NCI-H345 treated with DMSO at 0.1 percent for 48 hours (cell line): Measurements from ENCODE around the gene DNAJC5.
"Not testable (repeated sequence)": the region's sequence is repeated elsewhere in the genome, so short reads cannot be mapped to it uniquely, and the experiment has no call there.

ENCODE experiments used
- DNase-seq: peaks from one replicate; lab custom pipeline; 2025; ENCODE audit not compliant: unreplicated experiment; lab: John Stamatoyannopoulos, UW

DNAJC5 gene

DNA sequence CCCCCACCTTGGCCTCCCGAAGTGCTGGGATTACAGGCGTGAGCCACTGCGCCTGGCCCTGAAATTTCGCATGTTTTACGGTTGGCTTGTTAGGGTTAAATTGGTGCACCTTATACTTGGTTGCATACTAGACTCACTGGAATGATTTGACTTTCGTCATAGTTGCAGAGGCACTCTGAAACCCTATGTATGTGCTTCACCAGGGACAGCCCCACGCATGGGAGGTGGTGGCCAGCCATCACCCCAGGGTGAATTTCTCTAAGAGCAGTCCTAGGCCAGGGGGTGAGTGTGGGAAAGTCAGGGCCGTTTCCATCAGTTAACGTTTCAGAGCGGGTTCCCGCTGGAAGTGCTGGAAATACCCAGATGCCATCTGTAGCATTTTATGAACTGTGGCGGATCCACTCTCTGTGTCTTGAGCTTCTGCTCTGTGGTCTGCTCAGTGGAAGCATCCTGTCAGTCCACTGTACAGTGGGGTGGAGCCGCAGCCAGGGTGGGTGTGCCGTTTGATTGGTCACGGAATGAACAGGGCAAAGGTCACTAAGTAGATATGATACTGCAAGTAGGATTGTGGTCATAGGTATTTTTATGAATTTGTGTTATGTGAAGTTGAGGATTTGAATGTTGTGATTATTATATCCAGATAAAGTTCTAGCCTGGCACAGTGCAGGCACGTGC lies 13.2 kb downstream of the DNAJC5 start:
- DNase-seq = no peak

- no peak for DNase-seq
Measured at GRCh38 chr20:63911176-63911575, 16.2 kb downstream of the DNAJC5 start.

- DNase-seq = no peak
Measured at GRCh38 chr20:63913768-63914167, 18.8 kb downstream of the DNAJC5 start.

- DNase-seq = no peak
Measured at GRCh38 chr20:63915471-63915870, 20.5 kb downstream of the DNAJC5 start.

- not testable (repeated sequence) for DNase-seq
Measured at GRCh38 chr20:63916371-63916939, 21.5 kb downstream of the DNAJC5 start.

DNA sequence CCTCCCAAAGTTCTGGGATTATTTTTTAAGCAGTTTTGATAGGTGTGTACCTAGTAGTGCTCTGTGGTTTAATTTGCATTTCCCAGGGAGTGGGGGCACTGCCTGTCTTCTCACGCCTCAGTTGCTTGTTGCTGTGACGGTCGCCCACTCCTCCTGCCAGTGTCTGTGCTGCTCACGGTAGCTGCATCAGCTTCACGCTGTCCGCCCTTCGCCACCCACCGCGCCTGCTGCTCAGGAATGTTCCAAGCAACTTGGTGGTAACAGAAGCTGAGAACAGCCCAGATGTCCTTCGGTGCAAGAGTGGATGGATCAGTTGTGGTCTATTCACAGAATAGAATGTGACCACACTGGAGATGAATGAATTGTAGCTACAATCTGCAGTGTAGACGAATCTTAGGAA lies 22.9 kb downstream of the DNAJC5 start:
- no peak for DNase-seq

DNA sequence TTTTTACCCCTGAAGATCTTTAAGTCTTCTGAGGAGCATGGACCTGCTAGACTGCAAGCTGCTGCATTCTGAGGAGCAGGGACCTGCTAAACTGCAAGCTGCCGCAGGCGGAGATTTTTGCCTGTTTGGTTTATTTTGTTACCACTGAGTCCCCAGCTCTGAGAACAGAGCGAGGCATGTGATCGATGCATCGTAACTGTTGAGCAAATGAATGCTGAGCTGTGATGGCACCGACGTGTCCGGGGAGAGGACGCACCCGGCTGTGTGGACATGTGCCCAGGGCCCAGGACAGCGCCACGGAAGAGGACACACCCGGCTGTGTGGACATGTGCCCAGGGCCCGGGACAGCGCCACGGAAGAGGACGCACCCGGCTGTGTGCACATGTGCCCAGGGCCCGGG lies 24.2 kb downstream of the DNAJC5 start:
- no peak for DNase-seq

DNA sequence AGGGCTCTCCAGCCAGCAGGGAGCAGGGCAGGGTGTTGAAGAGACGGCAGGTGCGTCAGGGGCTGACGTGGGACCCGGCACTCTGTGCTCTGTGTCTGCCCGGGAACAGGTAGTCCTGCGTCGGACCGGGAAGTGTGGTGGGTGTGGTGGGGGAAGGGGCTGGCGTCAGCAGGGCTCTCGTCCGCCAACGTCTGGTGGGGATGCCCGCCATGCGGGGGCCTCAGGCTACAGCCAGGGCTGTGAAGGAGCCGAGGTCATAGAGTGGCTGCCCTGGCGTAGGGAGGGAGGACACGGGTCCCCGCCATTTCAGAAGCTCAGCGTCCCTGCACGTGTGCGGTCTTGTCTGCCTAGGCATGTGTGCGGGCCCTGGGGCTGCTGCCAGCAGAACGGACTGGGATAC lies 25.3 kb downstream of the DNAJC5 start:
- DNase-seq = no peak

- no peak for DNase-seq
Measured at GRCh38 chr20:63923651-63924050, 28.7 kb downstream of the DNAJC5 start.

- no peak for DNase-seq
Measured at GRCh38 chr20:63924241-63924640, 29.3 kb downstream of the DNAJC5 start.

- DNase-seq = no peak
Measured at GRCh38 chr20:63926298-63926697, 31.4 kb downstream of the DNAJC5 start.

GRCh38 chr20:63929071-63929470 lies 34.1 kb downstream of the DNAJC5 start:
- no peak for DNase-seq

- DNase-seq = not testable (repeated sequence)
Measured at GRCh38 chr20:63929473-63929883, 34.6 kb downstream of the DNAJC5 start.

GRCh38 chr20:63930971-63931553 lies 36.1 kb downstream of the DNAJC5 start:
- DNase-seq = no peak

DNA sequence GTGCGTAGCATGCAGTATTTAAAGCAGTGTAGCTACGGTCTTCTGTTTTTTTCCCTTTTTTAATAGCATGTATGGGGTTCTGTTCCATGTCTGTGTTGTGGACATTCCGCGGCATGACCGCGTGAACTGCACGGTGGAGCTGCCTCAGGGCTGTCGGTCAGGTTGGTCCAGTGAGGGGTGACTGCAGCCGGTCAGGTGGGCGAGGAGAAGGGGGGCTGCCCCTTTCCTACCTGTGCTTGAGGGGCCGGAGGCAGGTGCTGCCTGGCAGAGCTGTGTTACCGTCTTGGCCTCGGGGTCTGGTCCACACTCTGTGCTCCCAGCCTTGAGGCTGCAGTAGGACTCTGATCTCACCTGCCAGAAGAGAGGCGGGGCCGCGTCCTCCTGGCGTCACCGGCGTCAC lies 36.8 kb downstream of the DNAJC5 start:
- no peak for DNase-seq

DNA sequence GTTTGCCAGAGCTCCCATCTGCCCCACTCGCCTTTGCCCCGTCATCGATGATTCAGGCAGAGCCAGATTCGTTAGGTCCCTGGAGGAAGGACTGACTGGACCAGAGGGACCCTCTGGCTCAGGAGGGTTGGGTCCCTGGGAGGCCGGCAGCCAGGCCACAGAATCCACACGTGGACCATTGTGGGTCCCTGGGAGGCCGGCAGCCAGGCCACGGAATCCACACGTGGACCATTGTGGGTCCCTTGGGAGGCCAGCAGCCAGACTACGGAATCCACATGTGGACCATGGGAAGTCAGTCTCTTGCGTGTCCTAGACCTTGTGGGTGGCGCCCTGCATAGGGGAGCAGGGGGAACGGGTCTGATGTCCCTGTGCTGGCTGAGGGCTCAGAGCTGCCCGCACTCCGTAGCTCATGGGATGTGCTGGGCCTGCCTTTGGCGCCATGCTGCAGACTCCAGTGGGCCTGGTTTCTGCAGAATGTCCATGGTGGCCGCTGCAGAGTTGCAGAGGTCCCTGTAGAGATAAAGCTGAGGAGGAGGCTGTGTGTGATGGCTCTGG lies 37.8 kb downstream of the DNAJC5 start:
- DNase-seq = no peak

- no peak for DNase-seq
Measured at GRCh38 chr20:63933646-63934045, 38.7 kb downstream of the DNAJC5 start.

GRCh38 chr20:63934271-63935068 lies 39.5 kb downstream of the DNAJC5 start:
- DNase-seq = no peak

- DNase-seq = no peak
Measured at GRCh38 chr20:63935447-63935846, 40.5 kb downstream of the DNAJC5 start.

DNA sequence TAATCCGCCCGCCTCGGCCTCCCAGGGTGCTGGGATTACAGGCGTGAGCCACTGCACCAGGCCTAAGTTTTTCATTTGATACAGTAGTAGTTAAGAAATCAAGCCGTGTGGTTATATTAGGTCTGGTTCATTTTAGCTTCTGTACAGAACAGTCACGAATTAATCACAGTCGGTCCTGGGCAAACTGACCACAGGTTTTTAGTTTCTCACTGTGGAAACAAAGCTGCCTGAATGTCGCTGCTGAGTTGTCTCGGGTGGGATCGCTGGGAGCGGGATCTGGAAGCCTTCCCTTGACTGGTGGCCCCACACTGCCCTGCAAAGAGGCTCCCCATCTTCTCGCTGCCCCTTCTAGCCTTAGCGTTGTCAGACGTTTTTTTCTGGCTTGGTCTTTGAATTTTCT lies 42.7 kb downstream of the DNAJC5 start:
- DNase-seq = no peak

- DNase-seq = no peak
Measured at GRCh38 chr20:63939061-63939935, 44.4 kb downstream of the DNAJC5 start.
